A549 treated with CORT108297 at 1 μM for 4 hours (cell line): Measurements from ENCODE around the gene TMF1. TPM values are rescaled to one million over a fixed set of nuclear protein-coding genes. Genes with fewer than 3 reads are reported as not detected.

Source experiments
- total RNA-seq: library from RNA; stranded (reverse); fragments of 200-300 nt; extraction: Qiagen RNA extraction; gene quantifications from 5 replicates; pipeline ENCODE4 v1.2.3, GENCODE V29; 2022

Gene TMF1, protein sequence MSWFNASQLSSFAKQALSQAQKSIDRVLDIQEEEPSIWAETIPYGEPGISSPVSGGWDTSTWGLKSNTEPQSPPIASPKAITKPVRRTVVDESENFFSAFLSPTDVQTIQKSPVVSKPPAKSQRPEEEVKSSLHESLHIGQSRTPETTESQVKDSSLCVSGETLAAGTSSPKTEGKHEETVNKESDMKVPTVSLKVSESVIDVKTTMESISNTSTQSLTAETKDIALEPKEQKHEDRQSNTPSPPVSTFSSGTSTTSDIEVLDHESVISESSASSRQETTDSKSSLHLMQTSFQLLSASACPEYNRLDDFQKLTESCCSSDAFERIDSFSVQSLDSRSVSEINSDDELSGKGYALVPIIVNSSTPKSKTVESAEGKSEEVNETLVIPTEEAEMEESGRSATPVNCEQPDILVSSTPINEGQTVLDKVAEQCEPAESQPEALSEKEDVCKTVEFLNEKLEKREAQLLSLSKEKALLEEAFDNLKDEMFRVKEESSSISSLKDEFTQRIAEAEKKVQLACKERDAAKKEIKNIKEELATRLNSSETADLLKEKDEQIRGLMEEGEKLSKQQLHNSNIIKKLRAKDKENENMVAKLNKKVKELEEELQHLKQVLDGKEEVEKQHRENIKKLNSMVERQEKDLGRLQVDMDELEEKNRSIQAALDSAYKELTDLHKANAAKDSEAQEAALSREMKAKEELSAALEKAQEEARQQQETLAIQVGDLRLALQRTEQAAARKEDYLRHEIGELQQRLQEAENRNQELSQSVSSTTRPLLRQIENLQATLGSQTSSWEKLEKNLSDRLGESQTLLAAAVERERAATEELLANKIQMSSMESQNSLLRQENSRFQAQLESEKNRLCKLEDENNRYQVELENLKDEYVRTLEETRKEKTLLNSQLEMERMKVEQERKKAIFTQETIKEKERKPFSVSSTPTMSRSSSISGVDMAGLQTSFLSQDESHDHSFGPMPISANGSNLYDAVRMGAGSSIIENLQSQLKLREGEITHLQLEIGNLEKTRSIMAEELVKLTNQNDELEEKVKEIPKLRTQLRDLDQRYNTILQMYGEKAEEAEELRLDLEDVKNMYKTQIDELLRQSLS
- total RNA-seq: 10.9 to 17.6 TPM (median 15.1 TPM) in 5 replicates

DNA sequence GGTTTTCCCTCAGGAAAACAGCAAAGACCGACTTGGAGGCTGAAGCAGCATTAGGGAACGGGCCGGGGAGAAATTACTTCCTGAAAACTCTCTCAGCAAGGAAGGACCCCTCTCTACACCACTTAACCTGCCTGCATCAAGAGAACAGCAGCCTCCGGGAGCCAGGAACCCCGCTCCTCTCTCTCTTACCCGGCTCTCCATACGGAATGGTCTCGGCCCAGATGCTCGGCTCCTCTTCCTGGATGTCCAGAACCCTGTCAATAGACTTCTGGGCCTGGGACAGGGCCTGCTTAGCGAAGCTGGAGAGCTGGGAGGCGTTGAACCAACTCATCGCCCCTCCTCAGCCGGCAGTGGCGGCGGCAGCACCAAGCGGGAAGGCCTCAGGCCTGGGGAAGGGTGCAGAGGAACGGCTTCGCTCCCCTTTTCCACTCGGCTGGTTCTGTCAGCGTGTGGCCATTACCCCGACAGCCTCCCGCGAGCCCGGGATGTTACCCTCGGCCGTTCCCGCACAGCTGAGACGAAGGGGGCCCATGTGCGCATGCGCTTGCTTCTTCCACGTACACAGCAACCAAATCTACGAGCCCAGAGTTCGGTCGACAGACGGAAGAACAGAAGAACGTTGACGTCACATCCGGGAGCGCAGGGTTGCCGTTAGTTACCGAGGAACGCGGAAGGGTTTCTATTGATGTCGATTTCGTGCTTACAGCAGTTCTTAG lies at the start of gene TMF1:
TSS of gene TMF1 (minus strand) at position 578 of the 716 bp plus-strand sequence. CDS start at position 331, 247 bp downstream.

DNA sequence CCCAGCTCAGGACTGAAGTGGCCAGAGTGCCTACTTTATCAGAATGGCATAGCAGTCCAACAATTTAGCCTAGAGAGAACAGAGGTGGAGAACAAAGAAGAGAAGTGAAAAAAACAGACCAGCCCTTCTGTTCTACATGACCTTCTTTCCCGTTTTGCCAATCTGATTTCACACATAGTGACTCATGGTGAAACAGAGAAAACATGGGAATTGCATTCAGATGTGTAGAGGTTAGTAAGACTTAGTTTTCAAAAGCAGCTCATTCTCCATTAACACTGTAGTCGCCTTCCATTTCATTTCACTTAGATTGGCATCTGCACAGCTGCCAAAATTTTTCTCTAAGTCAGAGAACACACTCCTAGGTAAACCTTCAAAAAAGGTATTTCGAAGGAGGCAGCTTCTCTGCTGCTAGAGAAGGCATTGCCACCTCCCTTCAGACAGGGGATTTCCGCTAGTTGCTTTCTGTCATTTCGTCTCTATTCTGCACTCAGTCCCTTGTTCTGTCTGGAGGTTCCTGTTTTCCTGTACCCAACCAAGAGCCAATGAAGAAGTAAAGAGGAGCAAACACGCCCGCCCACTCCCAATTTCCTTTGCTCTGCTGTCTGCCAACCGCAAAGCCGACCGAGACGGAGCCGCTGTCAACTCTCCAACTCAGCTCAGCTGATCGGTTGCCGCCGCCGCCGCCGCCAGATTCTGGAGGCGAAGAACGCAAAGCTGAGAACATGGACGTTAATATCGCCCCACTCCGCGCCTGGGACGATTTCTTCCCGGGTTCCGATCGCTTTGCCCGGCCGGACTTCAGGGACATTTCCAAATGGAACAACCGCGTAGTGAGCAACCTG lies 32.4 kb upstream of the TMF1 start, which contains the start of gene ARL6IP5:
TSS of gene ARL6IP5 (plus strand) at position 612 of the 842 bp plus-strand sequence. CDS start at position 723, 111 bp downstream.

DNA sequence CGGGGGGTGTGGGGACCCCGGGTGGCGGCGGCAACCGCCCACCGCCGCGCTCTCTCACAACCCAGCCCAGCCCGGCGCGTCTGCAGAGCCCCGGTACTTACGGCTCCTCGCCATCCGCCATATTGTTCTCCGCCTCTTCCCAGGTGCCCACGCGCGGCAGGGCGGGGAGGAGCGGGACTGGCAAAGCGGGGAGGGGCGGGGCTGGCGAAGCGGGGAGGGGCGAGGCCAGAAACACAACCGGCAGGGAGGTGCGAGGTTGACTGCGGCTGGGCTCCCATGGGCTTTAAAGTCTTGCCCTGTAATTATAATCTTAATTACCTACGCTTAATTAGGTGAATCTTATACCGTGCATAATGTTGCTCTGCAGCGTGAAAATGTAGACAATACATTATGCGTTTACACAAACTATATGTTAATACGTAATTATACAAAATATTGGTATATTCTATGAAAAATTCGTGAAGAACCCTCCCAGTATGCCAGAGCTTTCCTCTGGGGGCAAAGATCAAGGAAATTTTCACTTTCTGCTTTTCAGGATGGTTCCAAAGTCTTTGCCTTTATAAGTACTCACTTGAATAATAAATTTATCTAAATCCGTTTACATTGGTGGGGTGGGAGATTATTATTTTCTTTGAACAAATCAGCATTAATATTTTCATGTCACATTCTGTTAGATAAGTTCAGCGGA lies 28.2 kb upstream of the TMF1 start, which contains the start of gene UBA3:
TSS of gene UBA3 (minus strand) at position 133 of the 688 bp plus-strand sequence. CDS start at position 121, 12 bp downstream.

DNA sequence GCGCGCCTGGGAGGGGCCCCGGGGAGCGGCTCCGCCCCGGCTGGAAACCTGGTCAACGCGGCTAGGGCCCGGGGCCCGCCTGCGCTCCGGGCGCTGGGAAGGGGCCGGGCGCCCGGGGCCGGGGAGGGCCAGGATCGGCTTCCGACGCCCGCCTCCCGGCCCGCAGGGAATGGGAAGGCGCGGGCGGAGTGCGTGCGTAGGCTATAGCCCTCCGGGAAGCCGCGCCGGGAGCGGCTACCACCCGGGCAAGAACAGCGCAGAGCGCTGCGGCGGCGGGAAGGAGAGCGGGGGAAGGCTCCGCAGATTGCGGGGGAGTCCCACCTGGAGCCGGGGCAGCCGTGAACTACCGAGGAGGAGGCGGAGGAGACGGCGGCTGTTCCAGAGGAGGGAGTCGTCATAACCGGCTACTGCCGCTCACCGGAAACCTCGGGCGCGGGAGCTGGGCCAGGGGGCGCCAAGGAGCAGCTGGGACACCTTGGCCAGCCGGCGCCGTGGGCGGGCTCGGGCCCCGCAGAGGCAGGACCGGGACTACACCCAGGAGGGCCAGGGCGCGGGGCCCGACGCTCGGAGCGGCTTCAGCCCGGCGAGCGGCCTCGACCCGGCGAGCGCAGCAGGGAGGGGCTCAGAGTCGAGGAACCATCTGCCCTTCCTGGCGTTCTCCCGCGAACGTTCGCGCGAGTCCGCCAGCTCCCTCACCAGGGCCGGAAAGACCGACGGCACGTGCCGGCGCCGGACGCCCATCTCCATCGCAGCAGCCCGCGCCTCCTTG lies 38.7 kb downstream of the TMF1 start, which contains the start of gene EOGT:
TSS of gene EOGT (minus strand) at position 432 of the 769 bp plus-strand sequence. CDS start 3,838 bp downstream, outside the sequence.

Other genes starting within 250 kb of the TMF1 start
- not detected in 5 replicates for gene TAFA4, start 119.8 kb downstream of the TMF1 start, total RNA-seq
- gene EOGT, start 38.6 kb downstream of the TMF1 start, total RNA-seq: 8.5 to 12.6 TPM (median 10.2 TPM) in 5 replicates
- 21.1 to 31.4 TPM (median 24.1 TPM) in 5 replicates for gene UBA3, start 28.0 kb upstream of the TMF1 start, total RNA-seq
- 83.2 to 107 TPM (median 83.8 TPM) in 5 replicates for gene ARL6IP5, start 32.6 kb upstream of the TMF1 start, total RNA-seq
- not detected in 5 replicates for gene LMOD3, start 70.3 kb upstream of the TMF1 start, total RNA-seq